HCT116 (cell line): ENCODE results near the gene KREMEN2.
"Not testable (repeated sequence)": the region's sequence is repeated elsewhere in the genome, so short reads cannot be mapped to it uniquely, and the experiment has no call there.

Experiments
- EZH2 ChIP-seq: fragments of 200-600 bp; sonication (generic); IDR thresholded peaks from 2 replicates; pipeline ENCODE4 v1.6.1; 2017; ENCODE audit warnings: antibody characterized with exemption, mixed run types
- POLR2A ChIP-seq: IDR thresholded peaks from 2 replicates; pipeline ENCODE4 v1.7.0; 2011; ENCODE audit warnings: borderline replicate concordance; ENCODE audit not compliant: insufficient read depth, insufficient read length; ENCODE audit errors: extremely low read depth
- RAD21 ChIP-seq: IDR thresholded peaks from 2 replicates; pipeline ENCODE4 v1.6.1; 2012; ENCODE audit warnings: low read depth, mild to moderate bottlenecking
- SIN3A ChIP-seq: IDR thresholded peaks from 2 replicates; pipeline ENCODE4 v1.6.1; 2012; ENCODE audit warnings: low read depth
- SP1 ChIP-seq: IDR thresholded peaks from 2 replicates; pipeline ENCODE4 v1.6.1; 2012; ENCODE audit warnings: low read depth
- YY1 ChIP-seq: IDR thresholded peaks from 2 replicates; pipeline ENCODE4 v1.6.1; 2011; ENCODE audit warnings: low read length, low read depth, moderate library complexity, mild to moderate bottlenecking; ENCODE audit not compliant: insufficient replicate concordance; ENCODE audit errors: extremely low read depth
- TF ChIP-seq, protein P1 (sequence below), 3 experiments: fragments of 200-600 bp in 1 of 3; sonication (generic) in 1 of 3; IDR thresholded peaks in 2 of 3; conservative IDR thresholded peaks in 1 of 3; 2 replicates each; pipeline ENCODE4 v1.5.1; 2012 to 2017; ENCODE audit warnings: low read depth in 2 of 3, low read length in 2 of 3, antibody characterized with exemption in 1 of 3, borderline replicate concordance in 1 of 3, control low read depth in 1 of 3, mild to moderate bottlenecking in 1 of 3, mixed read lengths in 1 of 3, mixed run types in 1 of 3, moderate library complexity in 1 of 3; ENCODE audit not compliant: insufficient read depth in 1 of 3

GRCh38 chr16:2928151-2928550, 35.9 kb upstream of the KREMEN2 start:
- TF ChIP-seq, protein P1, sequence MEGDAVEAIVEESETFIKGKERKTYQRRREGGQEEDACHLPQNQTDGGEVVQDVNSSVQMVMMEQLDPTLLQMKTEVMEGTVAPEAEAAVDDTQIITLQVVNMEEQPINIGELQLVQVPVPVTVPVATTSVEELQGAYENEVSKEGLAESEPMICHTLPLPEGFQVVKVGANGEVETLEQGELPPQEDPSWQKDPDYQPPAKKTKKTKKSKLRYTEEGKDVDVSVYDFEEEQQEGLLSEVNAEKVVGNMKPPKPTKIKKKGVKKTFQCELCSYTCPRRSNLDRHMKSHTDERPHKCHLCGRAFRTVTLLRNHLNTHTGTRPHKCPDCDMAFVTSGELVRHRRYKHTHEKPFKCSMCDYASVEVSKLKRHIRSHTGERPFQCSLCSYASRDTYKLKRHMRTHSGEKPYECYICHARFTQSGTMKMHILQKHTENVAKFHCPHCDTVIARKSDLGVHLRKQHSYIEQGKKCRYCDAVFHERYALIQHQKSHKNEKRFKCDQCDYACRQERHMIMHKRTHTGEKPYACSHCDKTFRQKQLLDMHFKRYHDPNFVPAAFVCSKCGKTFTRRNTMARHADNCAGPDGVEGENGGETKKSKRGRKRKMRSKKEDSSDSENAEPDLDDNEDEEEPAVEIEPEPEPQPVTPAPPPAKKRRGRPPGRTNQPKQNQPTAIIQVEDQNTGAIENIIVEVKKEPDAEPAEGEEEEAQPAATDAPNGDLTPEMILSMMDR (IDR thresholded peaks at IDR 0.05 in 2 of 3, conservative IDR thresholded peaks at IDR 0.05 in 1 of 3; ENCODE audit: borderline replicate concordance in 1 of 3, insufficient read depth in 1 of 3, low read depth in 2 of 3, low read length in 2 of 3), result not testable (repeated sequence)
- TF ChIP-seq RAD21, POLR2A, SIN3A, YY1, SP1, EZH2: not testable (repeated sequence)
